ENCODE results near the gene EBI3. TPM values are rescaled to one million over a fixed set of nuclear protein-coding genes. Genes with fewer than 3 reads are reported as not detected.
A peak's percentile ranks its signal among the peaks of the same experiment; 100 is the strongest.
"Not testable (repeated sequence)": the region's sequence is repeated elsewhere in the genome, so short reads cannot be mapped to it uniquely, and the experiment has no call there.

The EBI3 gene
- total RNA-seq, 4 donors from 2014 or later, result 0.27 to 5.0 (median 0.44) TPM

DNA sequence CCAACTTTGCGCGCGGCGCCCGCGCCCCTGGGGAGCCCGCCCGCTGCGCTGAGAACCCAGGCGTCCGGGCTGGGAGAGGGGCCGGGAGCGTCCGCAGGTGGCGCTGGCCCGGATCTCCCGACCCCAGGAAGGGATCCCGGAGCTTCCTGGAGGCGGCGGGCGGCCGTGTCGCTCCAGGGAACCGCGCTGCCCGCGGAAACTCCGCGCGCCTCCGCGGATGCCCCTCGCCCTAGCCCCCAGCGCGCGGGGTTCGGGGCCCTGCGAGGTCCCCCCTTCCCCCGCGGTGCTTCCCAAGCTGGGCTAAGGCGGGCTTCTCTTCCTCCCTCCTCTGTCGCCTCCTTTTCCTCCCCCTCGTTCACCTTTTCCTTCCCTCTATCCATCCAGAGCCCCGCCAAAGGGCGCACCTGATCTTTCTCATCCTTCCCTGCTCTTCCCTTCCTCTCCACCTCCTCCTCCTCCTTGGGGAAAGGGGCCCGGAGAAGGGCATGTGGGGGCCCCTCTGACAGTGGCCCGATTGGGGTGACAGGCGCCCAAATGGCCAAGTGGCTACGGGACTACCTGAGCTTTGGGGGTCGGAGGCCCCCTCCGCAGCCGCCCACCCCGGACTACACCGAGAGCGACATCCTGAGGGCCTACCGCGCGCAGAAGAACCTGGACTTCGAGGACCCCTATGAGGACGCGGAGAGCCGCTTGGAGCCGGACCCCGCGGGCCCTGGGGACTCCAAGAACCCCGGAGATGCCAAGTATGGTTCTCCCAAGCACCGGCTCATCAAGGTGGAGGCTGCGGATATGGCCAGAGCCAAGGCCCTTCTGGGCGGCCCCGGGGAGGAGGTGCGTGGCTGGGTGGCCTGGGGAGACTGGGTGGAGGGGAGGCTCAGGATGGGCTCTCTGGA lies 50.5 kb downstream of the EBI3 start:
- no peak for DNase-seq
- Histone ChIP-seq H3K9me3 (no peaks in the 10 kb centered on the region), H3K36me3 (no peaks in the 10 kb centered on the region), H3K4me3 (peak overlapping the region in 2 of 4 donors; percentile 25 to 27), H3K27me3 (peaks cover 10 to 78% (median 23%) of the 10 kb centered on the region in 4 donors), H3K4me1 (peaks cover 11 to 20% (median 12%) of the 10 kb centered on the region in 3 donors), H3K27ac (no peak overlapping the region)
- TF ChIP-seq, protein P1, sequence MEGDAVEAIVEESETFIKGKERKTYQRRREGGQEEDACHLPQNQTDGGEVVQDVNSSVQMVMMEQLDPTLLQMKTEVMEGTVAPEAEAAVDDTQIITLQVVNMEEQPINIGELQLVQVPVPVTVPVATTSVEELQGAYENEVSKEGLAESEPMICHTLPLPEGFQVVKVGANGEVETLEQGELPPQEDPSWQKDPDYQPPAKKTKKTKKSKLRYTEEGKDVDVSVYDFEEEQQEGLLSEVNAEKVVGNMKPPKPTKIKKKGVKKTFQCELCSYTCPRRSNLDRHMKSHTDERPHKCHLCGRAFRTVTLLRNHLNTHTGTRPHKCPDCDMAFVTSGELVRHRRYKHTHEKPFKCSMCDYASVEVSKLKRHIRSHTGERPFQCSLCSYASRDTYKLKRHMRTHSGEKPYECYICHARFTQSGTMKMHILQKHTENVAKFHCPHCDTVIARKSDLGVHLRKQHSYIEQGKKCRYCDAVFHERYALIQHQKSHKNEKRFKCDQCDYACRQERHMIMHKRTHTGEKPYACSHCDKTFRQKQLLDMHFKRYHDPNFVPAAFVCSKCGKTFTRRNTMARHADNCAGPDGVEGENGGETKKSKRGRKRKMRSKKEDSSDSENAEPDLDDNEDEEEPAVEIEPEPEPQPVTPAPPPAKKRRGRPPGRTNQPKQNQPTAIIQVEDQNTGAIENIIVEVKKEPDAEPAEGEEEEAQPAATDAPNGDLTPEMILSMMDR (IDR thresholded peaks at IDR 0.05), result no peak
- TF ChIP-seq POLR2A (IDR thresholded peaks at IDR 0.05), result no peak
- WGBS, 2 donors, result 4 to 7% methylated on average over 16 to 21 of the region's 71 CpGs
- intact Hi-C loops (cut with DNase I), result no loop called here

DNA sequence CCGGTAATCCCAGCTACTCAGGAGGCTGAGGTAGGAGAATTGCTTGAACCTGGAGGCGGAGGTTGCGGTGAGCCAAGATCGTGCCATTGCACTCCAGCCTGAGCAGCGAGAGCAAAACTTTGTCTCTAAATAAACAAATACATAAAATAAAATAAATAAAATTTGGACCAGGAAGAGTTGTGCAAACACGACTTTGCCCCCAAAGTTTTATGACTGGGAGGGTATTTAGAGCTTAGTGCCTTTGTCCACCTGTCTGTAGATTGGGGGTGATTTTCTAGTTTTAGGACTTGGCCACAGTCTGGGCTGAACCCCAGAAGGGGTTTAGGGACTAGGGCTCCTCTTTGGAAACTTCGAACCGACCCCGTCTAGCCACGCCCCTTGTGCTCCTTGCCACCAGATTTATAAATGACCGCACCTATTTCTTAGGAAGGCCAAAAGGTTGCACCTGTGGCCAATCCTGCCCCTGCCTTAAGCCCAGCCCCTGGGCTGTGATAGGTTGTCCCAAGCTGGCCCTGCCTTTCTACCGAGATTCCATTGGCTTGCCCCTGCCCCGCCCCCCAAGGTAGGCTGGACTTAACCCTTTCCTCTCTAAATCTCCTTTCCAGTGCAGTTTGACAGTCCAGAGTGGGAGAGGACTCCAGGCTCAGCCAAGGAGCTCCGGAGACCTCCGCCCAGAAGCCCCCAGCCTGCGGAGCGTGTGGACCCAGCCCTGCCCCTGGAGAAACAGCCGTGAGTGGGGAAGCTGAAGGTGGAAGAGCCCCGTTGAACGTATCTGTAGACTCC lies 55.0 kb downstream of the EBI3 start:
- peaks cover 3 to 9% (median 6%) of the 10 kb centered on the region in 3 donors for H3K4me1 ChIP-seq
- 36 to 45% methylated on average over 14 to 18 of the region's 20 CpGs for WGBS, 2 donors
- H3K4me3 ChIP-seq, result no peak overlapping the region
- no peaks in the 10 kb centered on the region for H3K36me3 ChIP-seq
- H3K27me3 ChIP-seq, result peaks cover 3 to 75% (median 16%) of the 10 kb centered on the region in 4 donors
- no peaks in the 10 kb centered on the region for H3K9me3 ChIP-seq
- no peak for TF ChIP-seq POLR2A (IDR thresholded peaks at IDR 0.05)
- TF ChIP-seq, protein P1 (IDR thresholded peaks at IDR 0.05), result no peak
- H3K27ac ChIP-seq, result no peak overlapping the region
- intact Hi-C loops (cut with DNase I), result no loop called here
- DNase-seq, result no peak

DNA sequence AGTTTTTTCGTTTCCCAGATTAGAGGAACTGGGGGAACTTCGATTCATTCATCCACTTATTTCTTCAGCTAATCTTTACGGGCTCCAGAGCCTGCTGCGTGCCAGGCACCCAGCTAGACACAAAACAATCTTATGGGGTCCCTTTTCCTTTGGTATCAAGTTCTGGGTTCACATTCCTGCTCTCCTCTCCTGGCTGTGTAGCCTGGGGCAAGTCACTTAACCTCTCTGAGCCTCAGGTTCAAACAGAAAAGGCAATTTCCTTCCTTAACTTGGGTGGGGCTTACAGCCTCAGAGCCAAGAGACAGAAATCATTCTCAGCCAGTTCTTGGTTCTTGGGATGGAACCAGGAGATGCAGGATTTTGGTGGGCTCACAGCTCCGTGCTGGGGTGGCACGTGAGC lies 55.7 kb downstream of the EBI3 start:
- Histone ChIP-seq H3K27ac (no peak overlapping the region), H3K9me3 (no peaks in the 10 kb centered on the region), H3K36me3 (no peaks in the 10 kb centered on the region), H3K4me3 (no peak overlapping the region), H3K27me3 (peaks cover 0 to 72% (median 11%) of the 10 kb centered on the region in 4 donors), H3K4me1 (peaks cover 0 to 2% (median 0%) of the 10 kb centered on the region in 3 donors)
- DNase-seq, result no peak
- TF ChIP-seq POLR2A (IDR thresholded peaks at IDR 0.05), result no peak
- TF ChIP-seq, protein P1 (IDR thresholded peaks at IDR 0.05), result no peak
- intact Hi-C loops (cut with DNase I), result no loop called here
- WGBS, 2 donors, result 64 to 76% methylated on average over 4 of the region's 6 CpGs

GRCh38 chr19:4286141-4286540 lies 56.8 kb downstream of the EBI3 start:
- DNase-seq; H3K4me3 ChIP-seq; H3K4me1 ChIP-seq; H3K9me3 ChIP-seq; H3K27ac ChIP-seq; H3K36me3 ChIP-seq; intact Hi-C loops (cut with DNase I): not testable (repeated sequence)
- 80 to 83% methylated on average over 4 of the region's 4 CpGs for WGBS, 2 donors
- peaks cover 0 to 69% (median under 1%) of the 10 kb centered on the region in 4 donors for H3K27me3 ChIP-seq

Other genes with a start within 250 kb of the EBI3 start
- 1,000 to 10,000 TPM; 1,210 to 2,054 (median 1,565) TPM for gene EEF2, start 244.1 kb upstream of the EBI3 start, total RNA-seq
- 10 to 100 TPM; 11.4 to 15.1 (median 13.0) TPM for gene PIAS4, start 221.8 kb upstream of the EBI3 start, total RNA-seq
- gene ZBTB7A, start 162.6 kb upstream of the EBI3 start, total RNA-seq, result 100 to 1,000 TPM in 1 of 4 donors, 10 to 100 TPM in 3; 60.5 to 187 (median 81.2) TPM
- 100 to 1,000 TPM in 1 of 4 donors, 10 to 100 TPM in 3; 76.9 to 128 (median 93.8) TPM for gene MAP2K2, start 105.4 kb upstream of the EBI3 start, total RNA-seq
- gene CREB3L3, start 75.9 kb upstream of the EBI3 start, total RNA-seq, result not detected
- 10 to 100 TPM in 3 of 4 donors, 1 to 10 TPM in 1; 9.0 to 23.3 (median 18.3) TPM for gene SIRT6, start 47.0 kb upstream of the EBI3 start, total RNA-seq
- gene ANKRD24, start 46.8 kb upstream of the EBI3 start, total RNA-seq, result 1 to 10 TPM in 1 of 4 donors, under 1 TPM in 3; 0.04 to 2.0 (median 0.44) TPM
- 10 to 100 TPM; 18.5 to 33.0 (median 23.2) TPM for gene YJU2, start 17.6 kb downstream of the EBI3 start, total RNA-seq
- gene SHD, start 49.7 kb downstream of the EBI3 start, total RNA-seq, result not detected
- gene TMIGD2, start 72.9 kb downstream of the EBI3 start, total RNA-seq, result under 1 TPM in 3 of 4 donors, not detected in 1; 0.22 to 0.76 (median 0.38) TPM
- gene FSD1, start 75.1 kb downstream of the EBI3 start, total RNA-seq, result under 1 TPM in 2 of 4 donors, not detected in 2; 0.18 to 0.61 TPM
- gene STAP2, start 109.3 kb downstream of the EBI3 start, total RNA-seq, result 100 to 1,000 TPM in 1 of 4 donors, 10 to 100 TPM in 3; 61.4 to 131 (median 82.5) TPM
- 10 to 100 TPM in 1 of 4 donors, 1 to 10 TPM in 3; 2.5 to 11.1 (median 6.5) TPM for gene MPND, start 114.0 kb downstream of the EBI3 start, total RNA-seq
- gene SH3GL1, start 171.0 kb downstream of the EBI3 start, total RNA-seq, result 100 to 1,000 TPM in 2 of 4 donors, 10 to 100 TPM in 2; 67.4 to 131 (median 91.2) TPM
- 10 to 100 TPM in 3 of 4 donors, 1 to 10 TPM in 1; 7.6 to 20.9 (median 11.9) TPM for gene CHAF1A, start 173.1 kb downstream of the EBI3 start, total RNA-seq
- gene UBXN6, start 228.3 kb downstream of the EBI3 start, total RNA-seq, result 10 to 100 TPM; 40.7 to 72.9 (median 50.8) TPM
- 10 to 100 TPM; 18.4 to 28.8 (median 20.5) TPM for gene HDGFL2, start 242.8 kb downstream of the EBI3 start, total RNA-seq